ENCODE measurements around the gene DAB1. TPM values are rescaled to one million over a fixed set of nuclear protein-coding genes. Genes with fewer than 3 reads are reported as not detected.
A peak's percentile ranks its signal among the peaks of the same experiment; 100 is the strongest.

DAB1 gene
- polyA plus RNA-seq, 3 donors, result not detected

DNA sequence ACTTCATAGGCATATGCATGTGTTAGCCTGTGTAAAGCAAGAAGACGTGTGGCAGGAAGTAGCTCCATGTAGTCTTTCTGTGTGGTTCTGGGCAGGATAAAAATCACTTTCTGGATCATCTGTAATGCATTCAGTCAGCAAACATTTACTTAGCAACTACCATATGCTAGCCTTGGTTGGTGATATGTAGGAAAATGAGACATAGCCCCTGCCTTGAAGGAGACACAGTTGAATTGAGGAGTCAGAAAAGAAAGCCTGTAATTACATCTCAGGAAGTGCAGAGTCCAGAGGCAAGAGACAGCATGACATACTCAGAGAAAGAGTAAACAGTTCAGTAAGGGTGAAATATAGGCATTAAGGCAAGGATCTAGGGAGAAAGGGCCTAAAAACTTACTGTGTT is 38.5 kb downstream of the DAB1 start:
- DNase-seq, result no peak
- Mint-ChIP-seq H3K27me3 (ENCODE audit: low read depth in 3 of 3) (peaks cover 0 to 6% (median 0%) of the 10 kb centered on the region in 3 donors), H3K4me1 (no peaks in the 10 kb centered on the region), H3K9me3 (peaks cover 2 to 10% (median 3%) of the 10 kb centered on the region in 7 donors), H3K4me3 (no peak overlapping the region), H3K27ac (peak overlapping the region in 1 of 7 donors; percentile 20), H3K36me3 (no peaks in the 10 kb centered on the region)
- H3K36me3 ChIP-seq (replicated peaks in 1 of 2; ENCODE audit: control insufficient read depth in 1 of 2, insufficient read depth in 2 of 2, low read length in 2 of 2), result no peaks in the 10 kb centered on the region
- no peak overlapping the region for H3K9ac ChIP-seq (ENCODE audit: insufficient read depth, low read length, poor library complexity, severe bottlenecking)
- H3K79me2 ChIP-seq (ENCODE audit: insufficient read depth, low read length), result no peaks in the 10 kb centered on the region
- H3K4me2 ChIP-seq (replicated peaks; ENCODE audit: extremely low read depth, low read length, poor library complexity, severe bottlenecking), result no peak overlapping the region
- no peak overlapping the region for H2AFZ ChIP-seq (ENCODE audit: insufficient read depth, low read depth, low read length, poor library complexity, severe bottlenecking)
- WGBS (ENCODE audit: insufficient coverage), result no CpG with 5 or more reads among the region's 1 CpG
- TF ChIP-seq, protein P1, sequence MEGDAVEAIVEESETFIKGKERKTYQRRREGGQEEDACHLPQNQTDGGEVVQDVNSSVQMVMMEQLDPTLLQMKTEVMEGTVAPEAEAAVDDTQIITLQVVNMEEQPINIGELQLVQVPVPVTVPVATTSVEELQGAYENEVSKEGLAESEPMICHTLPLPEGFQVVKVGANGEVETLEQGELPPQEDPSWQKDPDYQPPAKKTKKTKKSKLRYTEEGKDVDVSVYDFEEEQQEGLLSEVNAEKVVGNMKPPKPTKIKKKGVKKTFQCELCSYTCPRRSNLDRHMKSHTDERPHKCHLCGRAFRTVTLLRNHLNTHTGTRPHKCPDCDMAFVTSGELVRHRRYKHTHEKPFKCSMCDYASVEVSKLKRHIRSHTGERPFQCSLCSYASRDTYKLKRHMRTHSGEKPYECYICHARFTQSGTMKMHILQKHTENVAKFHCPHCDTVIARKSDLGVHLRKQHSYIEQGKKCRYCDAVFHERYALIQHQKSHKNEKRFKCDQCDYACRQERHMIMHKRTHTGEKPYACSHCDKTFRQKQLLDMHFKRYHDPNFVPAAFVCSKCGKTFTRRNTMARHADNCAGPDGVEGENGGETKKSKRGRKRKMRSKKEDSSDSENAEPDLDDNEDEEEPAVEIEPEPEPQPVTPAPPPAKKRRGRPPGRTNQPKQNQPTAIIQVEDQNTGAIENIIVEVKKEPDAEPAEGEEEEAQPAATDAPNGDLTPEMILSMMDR (IDR thresholded peaks at IDR 0.05), result no peak
- H4K20me1 ChIP-seq (ENCODE audit: insufficient read depth, low read length), result no peaks in the 10 kb centered on the region
- H3K4me3 ChIP-seq (replicated peaks in 1 of 3; ENCODE audit: low read depth in 2 of 3, low read length in 3 of 3), result no peak overlapping the region
- H3K27me3 ChIP-seq (ENCODE audit: control insufficient read depth in 2 of 2, insufficient read depth in 2 of 2, low read length in 2 of 2), result no peaks in the 10 kb centered on the region
- intact Hi-C loops (cut with micrococcal nuclease), result no loop called here
- H3K4me1 ChIP-seq (ENCODE audit: control insufficient read depth in 1 of 2, insufficient read depth in 2 of 2, low read length in 2 of 2), result no peaks in the 10 kb centered on the region
- no peaks in the 10 kb centered on the region for H3K9me3 ChIP-seq (replicated peaks in 1 of 2; ENCODE audit: control insufficient read depth in 1 of 2, insufficient read depth in 1 of 2, low read length in 2 of 2)
- H3K27ac ChIP-seq (ENCODE audit: low read depth in 1 of 2, low read length in 2 of 2), result no peak overlapping the region

DNA sequence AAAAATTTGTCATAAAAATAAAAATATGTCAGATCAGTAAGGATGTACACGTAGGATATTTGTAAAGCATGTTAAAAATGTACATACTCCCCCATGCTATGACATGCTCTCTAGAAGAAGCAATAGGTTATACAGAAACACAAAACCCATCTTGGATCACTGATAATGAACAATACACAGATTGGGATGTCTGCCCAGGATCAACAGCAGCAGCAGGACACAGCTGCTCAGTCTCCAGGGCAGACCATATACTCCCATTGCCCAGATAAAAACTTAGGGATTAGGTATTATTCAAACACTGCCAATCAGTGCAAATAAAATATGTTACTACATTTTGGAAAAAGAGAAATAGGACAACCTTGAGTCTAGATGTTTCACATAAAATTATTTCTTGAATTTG is 39.0 kb downstream of the DAB1 start:
- WGBS (ENCODE audit: insufficient coverage), result no CpG with 5 or more reads among the region's 1 CpG
- TF ChIP-seq, protein P1 (IDR thresholded peaks at IDR 0.05), result no peak
- DNase-seq, result no peak
- Mint-ChIP-seq H3K27me3 (ENCODE audit: low read depth in 3 of 3) (peaks cover 0 to 6% (median 0%) of the 10 kb centered on the region in 3 donors), H3K9me3 (peaks cover 2 to 10% (median 3%) of the 10 kb centered on the region in 7 donors), H3K27ac (no peak overlapping the region), H3K36me3 (no peaks in the 10 kb centered on the region), H3K4me1 (no peaks in the 10 kb centered on the region), H3K4me3 (no peak overlapping the region)
- no peak overlapping the region for H2AFZ ChIP-seq (ENCODE audit: insufficient read depth, low read depth, low read length, poor library complexity, severe bottlenecking)
- H3K4me1 ChIP-seq (ENCODE audit: control insufficient read depth in 1 of 2, insufficient read depth in 2 of 2, low read length in 2 of 2), result no peaks in the 10 kb centered on the region
- no peak overlapping the region for H3K27ac ChIP-seq (ENCODE audit: low read depth in 1 of 2, low read length in 2 of 2)
- no peaks in the 10 kb centered on the region for H3K79me2 ChIP-seq (ENCODE audit: insufficient read depth, low read length)
- intact Hi-C loops (cut with micrococcal nuclease), result no loop called here
- H3K9ac ChIP-seq (ENCODE audit: insufficient read depth, low read length, poor library complexity, severe bottlenecking), result no peak overlapping the region
- H3K27me3 ChIP-seq (ENCODE audit: control insufficient read depth in 2 of 2, insufficient read depth in 2 of 2, low read length in 2 of 2), result no peaks in the 10 kb centered on the region
- H3K36me3 ChIP-seq (replicated peaks in 1 of 2; ENCODE audit: control insufficient read depth in 1 of 2, insufficient read depth in 2 of 2, low read length in 2 of 2), result no peaks in the 10 kb centered on the region
- H3K9me3 ChIP-seq (replicated peaks in 1 of 2; ENCODE audit: control insufficient read depth in 1 of 2, insufficient read depth in 1 of 2, low read length in 2 of 2), result no peaks in the 10 kb centered on the region
- H4K20me1 ChIP-seq (ENCODE audit: insufficient read depth, low read length), result no peaks in the 10 kb centered on the region
- no peak overlapping the region for H3K4me3 ChIP-seq (replicated peaks in 1 of 3; ENCODE audit: low read depth in 2 of 3, low read length in 3 of 3)
- no peak overlapping the region for H3K4me2 ChIP-seq (replicated peaks; ENCODE audit: extremely low read depth, low read length, poor library complexity, severe bottlenecking)

Measured in CD14-positive monocyte (primary cell).